ENCODE measurements around the gene KLF17.
"Not testable (repeated sequence)": the region's sequence is repeated elsewhere in the genome, so short reads cannot be mapped to it uniquely, and the experiment has no call there.

Gene KLF17

DNA sequence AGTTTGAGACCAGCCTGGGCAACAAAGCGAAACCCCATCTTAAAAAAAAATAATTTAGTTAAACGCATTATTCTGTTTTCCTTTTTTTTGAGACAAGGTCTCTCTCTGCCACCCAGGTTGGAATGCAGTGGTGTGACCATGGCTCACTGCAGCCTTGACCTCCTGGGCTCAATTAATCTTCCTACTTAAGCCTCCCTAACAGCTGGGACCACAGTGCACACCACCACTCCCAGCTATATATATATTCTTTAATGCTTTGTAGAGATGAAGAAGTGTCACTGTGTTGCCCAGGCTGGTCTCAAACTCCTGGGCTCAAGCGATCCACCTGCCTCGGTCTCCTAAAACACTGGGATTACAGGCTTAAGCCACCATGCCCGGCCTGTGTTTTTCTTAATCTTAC lies 7.7 kb upstream of the KLF17 start:
- no peak for DNase-seq (ENCODE audit: low read depth)

DNA sequence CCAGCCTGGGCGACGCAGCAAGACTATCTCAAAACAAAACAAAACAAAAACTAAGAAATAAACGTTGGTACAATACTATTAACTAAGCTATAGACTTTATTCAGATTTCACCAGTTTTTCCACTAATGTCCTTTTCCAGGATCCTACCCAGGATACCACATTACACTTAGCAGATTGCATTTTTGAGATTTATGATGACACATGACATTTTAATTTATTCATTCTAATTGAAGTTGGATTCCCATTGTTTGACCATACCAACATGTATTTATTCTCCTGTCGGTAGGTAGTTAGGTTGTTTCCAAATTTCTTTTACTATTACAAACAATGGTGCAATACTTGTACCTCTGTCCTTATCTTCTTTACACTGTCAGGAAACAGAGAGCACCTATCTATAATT lies 6.8 kb upstream of the KLF17 start:
- DNase-seq (ENCODE audit: low read depth): no peak

DNA sequence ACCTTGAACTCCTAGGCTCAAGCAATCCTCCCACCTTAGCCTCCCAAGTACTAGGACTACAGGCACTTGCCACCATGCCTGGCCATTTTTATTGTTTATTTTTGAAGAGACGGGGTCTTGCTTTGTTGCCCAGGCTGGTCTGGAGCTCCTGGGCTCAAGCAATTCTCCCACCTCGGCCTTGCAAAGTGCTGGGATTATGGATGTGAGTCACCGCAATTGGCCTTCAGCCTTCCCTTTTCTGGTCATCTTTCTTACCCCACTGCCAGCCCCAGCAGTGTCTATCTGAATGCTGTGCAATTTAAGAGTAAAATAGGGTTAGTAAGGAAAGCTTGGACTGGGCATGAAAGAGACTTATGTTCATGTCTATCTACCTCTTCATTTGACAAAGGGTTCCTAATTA lies 6.1 kb upstream of the KLF17 start:
- DNase-seq (ENCODE audit: low read depth): no peak

DNA sequence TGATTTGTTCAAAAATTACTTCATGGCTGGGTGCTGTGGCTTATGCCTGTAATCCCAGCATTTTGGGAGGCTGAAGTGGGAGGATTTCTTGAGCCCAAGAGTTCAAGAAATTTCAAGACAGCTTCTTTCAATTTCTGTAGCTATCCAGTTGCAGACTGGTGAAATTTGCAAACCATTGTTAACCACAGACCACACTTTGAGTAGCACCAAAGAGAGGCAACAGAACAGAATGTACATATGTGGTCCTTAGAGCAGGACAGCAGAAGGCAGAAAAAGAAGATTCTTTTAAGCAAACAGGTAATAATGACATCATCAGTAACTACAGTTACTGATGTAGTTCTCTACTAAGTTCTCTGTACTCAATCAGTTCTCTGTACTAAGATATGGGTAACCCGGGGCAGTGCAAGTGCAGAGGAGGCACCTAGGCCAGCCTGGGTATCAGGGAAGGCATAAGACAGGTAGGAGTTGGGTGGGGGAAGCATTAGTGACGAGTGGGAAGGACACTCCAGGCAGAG lies 5.5 kb upstream of the KLF17 start:
- DNase-seq (ENCODE audit: low read depth): no peak

DNA sequence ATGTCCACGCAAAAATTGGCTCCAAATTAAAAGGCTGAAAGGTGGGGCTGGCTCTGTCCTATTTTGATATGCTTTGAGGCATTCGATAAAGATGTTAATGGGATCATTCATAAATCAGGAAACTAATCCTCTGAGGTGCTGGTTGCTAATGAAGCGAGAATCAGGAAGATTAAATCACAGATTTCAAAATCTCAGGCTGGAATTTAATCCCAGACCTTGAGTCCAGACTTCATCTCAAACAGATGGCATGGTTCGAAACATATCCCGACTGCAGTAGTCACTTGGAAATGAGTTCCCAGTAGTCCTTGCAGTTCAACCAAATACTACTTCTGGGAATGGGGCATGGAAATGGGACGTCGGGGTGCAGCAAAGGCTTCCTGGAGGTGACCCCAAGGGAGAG lies 4.5 kb upstream of the KLF17 start:
- no peak for DNase-seq (ENCODE audit: low read depth)

DNA sequence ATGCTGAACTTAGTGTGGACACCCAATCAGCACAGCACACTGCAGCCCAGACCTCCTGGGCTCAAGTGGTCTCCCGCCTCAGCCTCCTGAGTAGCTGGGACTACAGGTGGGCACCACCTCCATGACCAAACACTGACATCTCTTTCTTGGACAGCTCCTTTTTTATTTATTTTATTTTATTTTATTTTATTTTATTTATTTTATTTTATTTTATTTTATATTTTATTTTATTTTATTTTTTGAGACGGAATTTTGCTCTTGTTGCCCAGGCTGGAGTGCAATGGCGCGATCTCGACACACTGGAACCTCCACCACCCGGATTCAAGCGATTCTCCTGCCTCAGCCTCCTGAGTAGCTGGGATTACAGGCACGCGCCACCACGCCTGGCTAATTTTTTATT lies 1.3 kb upstream of the KLF17 start:
- DNase-seq (ENCODE audit: low read depth): not testable (repeated sequence)

DNA sequence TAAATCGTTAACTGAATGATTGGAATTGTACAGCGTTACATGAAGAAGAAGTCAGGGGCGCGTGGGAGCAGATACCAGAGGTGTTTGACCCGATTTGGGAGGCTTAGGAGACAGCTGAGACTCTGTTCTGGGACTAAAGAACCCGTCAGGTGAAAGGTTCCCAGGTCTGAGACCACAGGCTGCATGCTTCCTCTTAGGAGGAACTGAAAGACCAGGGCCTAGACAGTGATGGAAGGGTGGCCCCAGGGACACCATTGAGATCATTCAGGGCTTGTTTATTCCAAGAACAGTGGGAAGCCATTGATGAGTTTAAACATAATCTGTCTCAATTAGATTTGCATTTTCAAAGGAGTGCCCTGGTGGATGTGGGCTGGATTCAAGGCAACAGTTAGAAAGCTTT lies 904 bp downstream of the KLF17 start:
- no peak for DNase-seq (ENCODE audit: low read depth)

DNA sequence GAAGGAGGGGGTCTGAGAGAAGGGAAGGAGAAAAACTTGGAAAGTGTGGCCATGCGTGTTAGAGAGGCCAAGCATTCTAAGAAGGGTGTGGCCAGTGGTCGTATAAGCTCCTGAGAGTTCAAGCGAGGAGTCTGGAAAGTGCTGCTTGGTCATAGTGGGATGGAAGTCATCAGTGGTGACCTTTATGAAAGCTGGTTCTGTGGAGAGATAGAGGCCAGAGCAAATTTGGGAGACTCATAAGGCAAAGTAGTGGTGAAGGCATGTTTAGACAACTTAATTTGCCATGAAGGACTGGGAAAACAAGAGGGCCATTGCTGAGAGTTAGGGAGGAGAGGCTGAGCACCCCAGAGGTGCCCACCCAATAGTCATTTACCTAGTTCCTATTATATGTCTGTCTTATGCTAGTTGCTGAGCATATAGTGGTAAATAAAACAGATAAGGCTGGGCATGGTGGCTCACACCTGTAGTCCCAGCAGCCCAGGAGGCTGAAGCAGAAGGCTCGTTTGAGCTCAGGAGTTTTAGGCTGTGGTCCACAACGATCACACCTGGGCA lies 1.9 kb downstream of the KLF17 start:
- DNase-seq (ENCODE audit: low read depth): no peak

DNA sequence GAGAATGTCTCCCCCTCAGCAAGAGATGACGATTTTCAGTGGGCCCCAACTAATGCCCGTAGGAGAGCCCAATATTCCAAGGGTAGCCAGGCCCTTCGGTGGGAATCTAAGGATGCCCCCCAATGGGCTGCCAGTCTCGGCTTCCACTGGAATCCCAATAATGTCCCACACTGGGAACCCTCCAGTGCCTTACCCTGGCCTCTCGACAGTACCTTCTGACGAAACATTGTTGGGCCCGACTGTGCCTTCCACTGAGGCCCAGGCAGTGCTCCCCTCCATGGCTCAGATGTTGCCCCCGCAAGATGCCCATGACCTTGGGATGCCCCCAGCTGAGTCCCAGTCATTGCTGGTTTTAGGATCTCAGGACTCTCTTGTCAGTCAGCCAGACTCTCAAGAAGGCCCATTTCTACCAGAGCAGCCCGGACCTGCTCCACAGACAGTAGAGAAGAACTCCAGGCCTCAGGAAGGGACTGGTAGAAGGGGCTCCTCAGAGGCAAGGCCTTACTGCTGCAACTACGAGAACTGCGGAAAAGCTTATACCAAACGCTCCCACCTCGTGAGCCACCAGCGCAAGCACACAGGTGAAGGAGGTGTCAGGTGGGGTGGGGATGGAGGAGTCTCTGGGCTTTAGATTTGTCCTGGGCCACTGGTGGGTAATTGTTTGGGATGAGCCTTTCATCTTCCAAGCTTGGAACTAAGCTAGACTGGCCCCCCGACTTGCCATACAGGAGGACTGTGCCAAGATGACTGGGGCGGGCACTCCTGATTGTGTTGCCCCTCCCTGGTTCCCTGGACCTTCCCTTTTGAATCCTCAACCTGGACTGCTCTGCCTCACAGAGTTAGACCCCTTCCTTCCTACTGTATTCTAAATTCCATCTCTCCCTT lies 11.2 kb downstream of the KLF17 start:
- no peak for DNase-seq (ENCODE audit: low read depth)

DNA sequence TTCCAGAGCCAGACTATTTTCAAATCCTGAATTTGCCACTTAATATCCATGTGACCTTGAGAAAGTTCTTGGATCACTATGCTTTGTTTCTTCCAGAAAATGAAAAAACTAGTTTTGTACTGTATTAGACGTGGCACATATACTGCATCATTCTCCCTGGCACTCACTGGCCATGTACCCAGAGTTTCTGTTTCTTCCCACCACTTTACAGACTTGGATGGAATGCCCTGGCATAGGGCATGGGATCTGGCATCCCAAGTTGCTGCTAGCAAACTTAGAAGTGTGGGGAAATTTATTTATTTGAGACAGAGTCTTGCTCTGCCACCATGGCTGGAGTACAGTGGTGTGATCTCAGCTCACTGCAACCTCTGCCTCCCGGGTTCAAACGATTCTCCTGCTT lies 12.8 kb downstream of the KLF17 start:
- DNase-seq (ENCODE audit: low read depth): no peak

DNA sequence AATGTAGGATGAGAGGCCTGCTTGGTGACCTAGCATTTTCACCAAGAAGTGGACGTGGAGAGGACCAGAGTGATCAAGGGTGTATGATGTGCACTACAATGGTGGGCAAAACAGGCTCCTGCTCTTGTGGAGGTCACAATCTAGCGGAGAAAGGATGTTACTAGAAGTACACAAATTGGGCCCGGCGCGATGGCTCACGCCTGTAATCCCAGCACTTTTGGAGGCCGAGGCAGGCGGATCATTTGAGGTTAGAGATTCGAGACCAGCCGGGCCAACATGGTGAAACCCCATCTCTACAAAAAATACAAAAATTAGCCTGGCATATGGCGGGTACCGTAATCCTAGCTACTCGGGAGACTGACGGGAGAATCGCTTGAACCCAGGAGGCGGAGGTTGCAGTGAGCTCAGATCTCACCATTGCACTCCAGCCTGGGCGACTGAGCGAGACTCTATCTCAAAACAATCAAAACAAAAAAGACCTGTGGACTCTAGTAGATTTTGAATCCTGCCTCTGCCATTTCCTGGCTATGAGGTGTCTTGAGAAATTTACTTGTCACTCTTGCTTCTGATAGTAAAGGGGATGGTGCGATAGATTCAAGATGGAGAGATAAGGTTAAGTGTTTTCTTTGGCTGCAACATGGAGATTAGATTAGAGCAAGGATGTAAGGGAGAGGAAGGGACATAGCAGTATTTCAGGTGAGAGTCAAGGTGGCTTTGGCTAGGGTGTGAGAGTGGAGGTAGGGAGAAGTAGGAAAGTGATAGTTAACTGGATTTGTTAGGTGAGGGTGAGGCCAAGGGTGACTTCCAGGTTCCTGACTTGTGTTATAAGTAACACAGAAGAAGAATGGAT lies 15.7 kb downstream of the KLF17 start:
- DNase-seq (ENCODE audit: low read depth): no peak

DNA sequence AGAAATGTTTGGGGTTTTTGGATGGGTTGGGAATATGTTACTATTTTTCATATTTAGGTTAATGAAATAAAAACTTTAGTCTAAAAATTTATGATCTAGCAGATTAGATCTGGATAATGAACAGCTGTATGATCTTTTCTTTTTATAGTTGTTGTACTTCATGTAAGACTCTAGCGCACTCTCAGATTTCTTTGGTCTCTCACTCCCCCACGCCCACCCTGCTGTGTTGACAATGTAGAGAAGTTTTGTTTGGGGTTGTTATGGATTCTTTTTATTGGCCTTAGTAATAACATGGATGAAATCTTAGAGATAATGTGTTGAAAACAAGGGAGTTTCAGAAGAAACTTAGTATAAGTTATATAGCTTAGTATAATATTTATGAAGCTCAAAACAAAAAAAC lies 17.3 kb downstream of the KLF17 start:
- DNase-seq (ENCODE audit: low read depth): no peak

DNA sequence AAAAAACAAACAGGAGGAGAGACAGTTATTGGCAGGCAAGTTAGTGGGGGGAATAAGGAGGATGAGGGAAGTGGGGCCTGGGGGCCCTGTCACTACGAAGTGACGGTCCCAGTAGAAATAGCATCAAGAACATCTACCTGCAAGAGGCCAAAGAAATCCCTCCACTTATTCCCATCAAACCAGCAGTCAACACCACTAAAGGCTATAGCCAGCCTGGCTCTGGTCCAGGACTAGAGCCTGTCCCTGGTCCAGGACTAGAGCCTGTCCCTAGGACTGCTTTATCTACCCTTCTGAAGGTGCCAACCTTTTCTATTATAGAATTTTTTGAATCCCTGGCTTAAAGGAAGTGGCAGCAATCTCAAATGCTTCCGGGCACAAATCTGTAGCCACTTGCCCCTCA lies 19.6 kb downstream of the KLF17 start:
- DNase-seq (ENCODE audit: low read depth): no peak

DNA sequence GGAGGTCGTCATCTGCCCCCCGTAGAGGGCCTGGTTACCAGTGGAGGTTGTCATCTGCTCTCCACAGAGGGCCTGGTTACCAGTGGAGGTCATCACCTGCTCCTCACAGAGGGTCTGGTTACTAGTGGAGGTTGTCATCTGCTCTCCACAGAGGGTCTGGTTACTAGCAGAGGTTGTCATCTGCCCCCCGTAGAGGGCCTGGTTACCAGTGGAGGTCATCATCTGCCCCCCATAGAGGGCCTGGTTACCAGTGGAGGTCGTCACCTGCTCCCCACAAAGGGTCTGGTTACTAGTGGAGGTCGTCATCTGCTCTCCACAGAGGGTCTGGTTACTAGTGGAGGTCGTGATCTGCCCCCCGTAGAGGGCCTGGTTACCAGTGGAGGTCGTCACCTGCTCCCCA lies 20.9 kb downstream of the KLF17 start:
- DNase-seq (ENCODE audit: low read depth): not testable (repeated sequence)

DNA sequence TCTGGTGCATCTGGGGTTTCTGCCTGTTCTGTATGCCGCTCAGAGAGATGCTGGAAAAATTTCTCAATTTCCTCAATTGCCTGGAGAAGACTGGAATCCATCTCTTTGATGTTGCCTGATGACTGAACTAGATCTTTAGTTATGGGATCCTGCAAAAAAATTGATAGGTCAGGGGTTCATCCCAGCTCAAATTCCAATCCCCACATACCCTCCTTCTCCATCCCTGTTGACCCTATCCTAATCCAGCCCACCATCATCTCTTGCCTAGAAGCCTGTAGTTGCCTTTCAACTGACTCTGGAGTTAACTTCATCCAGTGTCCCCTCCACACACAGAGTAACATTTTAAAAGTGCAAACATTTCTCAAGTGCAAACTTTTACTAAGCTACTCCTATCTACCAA lies 22.9 kb downstream of the KLF17 start, which contains the start of gene KLF18:
TSS of gene KLF18 (minus strand) at position 101 of the 400 bp plus-strand sequence. CDS start at position 101, 0 bp downstream.
- DNase-seq (ENCODE audit: low read depth): no peak

DNA sequence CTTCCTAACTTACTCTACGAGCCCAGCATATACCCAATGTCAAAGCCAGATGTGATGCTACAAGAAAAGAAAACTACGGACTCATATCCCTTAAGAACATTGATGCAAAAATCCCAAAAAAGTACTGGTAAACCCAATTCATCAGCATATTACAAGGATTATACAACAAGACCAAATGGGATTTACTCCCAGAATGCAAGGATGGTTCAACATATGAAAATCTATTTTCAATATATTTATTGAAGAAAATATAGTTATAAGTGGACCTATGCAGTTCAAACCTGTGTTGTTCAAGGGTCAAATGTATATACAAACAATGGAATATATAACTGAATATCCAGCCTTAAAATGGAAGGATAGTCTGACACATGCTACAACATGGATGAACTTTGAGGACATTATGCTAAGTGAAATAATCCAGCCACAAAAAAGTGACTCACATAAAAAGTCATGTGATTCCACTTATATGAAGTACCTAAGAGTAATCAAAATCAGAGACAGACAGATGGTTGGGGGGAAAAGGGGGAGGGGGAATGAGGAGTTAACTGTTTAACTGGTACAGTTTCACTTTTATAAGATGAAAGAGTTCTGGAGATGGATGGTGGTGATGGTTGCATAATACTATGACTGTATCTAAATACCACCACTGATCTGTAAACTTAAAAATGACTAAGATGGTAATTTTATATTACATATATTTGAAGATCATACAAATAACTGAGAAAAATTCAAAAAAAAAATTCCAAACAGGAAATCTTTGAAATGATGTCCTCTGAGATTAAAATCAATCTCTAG lies 26.5 kb downstream of the KLF17 start:
- DNase-seq (ENCODE audit: low read depth): no peak

DNA sequence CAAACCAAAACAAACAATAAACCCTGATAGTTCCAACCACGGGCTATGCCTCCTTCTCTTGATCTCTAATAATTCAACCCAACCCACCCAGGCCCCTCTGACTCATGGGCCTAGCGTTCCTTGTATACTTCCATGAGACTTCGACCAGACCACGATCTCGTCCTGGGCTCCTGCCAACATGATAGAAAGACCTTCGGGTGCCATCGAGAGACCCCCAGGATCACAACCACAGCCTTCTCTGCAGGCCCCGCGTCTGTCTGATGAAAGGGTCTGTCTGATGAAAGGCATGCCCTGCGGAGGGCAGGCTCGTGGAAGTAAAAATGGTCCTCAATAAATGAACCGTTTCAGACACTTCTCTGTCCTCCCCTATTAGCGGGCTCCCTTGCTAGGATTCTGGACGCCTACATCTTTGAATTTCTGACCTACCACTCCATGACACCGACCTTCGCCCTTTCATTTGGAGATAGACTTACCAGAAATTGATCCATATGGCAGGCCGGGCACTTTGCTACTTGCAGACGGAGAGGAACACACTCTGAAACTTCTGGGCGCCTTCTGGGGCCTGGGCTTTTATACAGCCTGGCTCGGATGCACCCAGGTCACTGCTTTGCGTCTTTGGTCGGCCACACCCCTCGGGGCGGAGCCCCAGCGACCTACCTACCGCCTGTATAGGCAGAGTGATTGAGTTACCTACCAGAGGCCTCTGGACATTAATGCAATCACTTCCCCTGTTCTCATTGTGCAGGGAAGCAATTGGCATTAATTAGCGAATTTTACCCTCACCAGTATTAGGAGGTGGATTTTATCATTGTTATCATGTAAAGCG lies 28.1 kb downstream of the KLF17 start:
- no peak for DNase-seq (ENCODE audit: low read depth)

DNA sequence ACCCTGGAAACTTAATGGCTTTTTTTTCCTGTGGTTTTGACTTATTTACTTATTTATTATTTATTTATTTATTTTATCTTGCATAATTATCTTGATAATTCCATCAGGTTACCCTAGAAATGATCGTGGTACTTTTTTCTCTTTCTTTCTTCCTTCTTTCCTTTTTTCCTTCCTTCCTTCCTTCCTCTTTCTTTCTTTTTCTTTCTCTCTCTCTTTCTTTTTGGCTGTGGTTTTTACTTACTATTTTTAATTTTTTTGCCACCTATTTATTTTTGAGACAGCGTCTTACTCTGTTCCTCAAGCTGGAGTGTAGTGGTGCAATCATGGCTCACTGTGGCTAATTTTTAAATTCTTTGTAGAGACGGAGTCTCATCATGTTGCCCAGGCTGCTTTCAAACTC lies 29.0 kb downstream of the KLF17 start:
- DNase-seq (ENCODE audit: low read depth): no peak

DNA sequence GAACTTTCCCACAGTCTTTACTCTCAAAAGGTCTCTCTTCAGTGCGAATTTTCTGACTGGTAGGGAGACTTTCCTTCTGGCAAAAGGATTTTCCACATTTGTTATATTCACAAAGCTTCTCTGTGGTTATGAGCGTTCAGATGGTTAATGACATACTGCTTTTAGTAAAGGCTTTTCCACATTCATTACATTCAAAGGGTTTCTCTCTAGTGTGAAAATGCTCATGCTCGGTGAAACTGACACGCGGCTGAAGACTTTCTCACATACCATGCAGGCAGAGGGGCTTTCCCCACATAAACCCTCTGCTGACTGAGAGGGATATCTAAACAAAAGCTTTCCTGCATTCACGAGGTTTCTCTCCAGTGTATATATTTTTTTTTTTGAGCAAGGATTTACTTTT lies 32.7 kb downstream of the KLF17 start:
- no peak for DNase-seq (ENCODE audit: low read depth)

DNA sequence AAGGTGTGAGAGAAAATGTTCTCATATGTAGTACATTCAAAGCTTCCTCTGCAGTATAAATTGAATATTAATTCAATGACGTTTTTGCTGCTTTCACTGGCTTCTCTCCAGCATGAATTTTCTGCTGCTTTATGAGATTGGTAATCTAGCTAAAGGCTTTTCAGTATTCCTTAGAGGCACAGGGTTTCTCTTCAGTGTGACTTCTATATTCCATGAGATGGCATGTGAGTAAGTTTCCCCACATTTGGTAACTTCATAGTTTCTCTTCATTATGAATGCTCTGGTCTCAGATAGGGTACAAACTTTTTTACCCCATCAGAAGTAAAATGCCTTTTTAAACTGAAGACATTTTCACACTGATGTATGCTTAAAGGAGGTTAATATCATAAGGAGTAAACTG lies 33.2 kb downstream of the KLF17 start:
- no peak for DNase-seq (ENCODE audit: low read depth)

DNA sequence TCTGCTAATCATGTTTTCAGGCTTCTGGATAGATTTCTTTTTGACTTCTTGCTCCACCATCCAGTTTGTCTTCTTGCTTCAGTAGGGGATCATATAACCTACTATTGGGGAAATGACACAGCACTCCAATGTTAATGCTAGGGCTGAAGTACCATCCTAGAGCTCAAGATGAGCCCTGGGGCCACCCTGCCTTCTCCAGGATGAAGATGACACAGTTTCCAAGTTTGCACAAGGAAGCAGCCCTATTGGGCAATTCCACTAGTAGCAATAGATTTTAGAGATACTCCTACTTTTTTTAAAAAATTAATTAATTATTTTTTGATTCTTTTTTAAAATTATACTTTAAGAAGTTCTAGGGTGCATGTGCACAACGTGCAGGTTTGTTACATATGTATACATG lies 34.1 kb downstream of the KLF17 start:
- no peak for DNase-seq (ENCODE audit: low read depth)
